HepG2 (cell line): ENCODE results near the gene UTP20. TPM values are rescaled to one million over a fixed set of nuclear protein-coding genes. Genes with fewer than 3 reads are reported as not detected.

Experiments used
- ATAC-seq: fragments of 200-7000 bp; cut with Tn5 transposase; 3 replicates; pipeline ENCODE4 v1.9.1; 2020; ENCODE audit warnings: mild to moderate bottlenecking, moderate library complexity
- BruUV-seq: library from RNA; stranded (reverse); fragments of 400-500 nt; replicated peaks from 2 replicates; lab custom pipeline; 2021; lab: Mats Ljungman, UMichigan
- CTCF ChIA-PET: fragments of 300-600 bp; formaldehyde crosslinking; extraction: SDS; loops from one replicate; lab custom pipeline; 2021; ENCODE audit warnings: low total read pairs, inconsistent platforms, low intra/inter-chr PET ratio; lab: Yijun Ruan, JAX
- POLR2A ChIA-PET: fragments of 350-600 bp; sonication (Branson Sonifier 250); formaldehyde crosslinking; loops from one replicate; lab custom pipeline; 2020; ENCODE audit warnings: antibody characterized with exemption, inconsistent platforms; lab: Yijun Ruan, JAX
- DNase-seq: peaks from one replicate; pipeline ENCODE4 v3.0.0-alpha.2; 2015; ENCODE audit warnings: low spot score
- FAIRE-seq: peaks from 3 replicates; lab custom pipeline; 2011; peaks lifted over from hg19 to GRCh38; lab: Jason Lieb, UNC
- H2AFZ ChIP-seq: one replicate; pipeline ENCODE4 v1.6.1; 2011; ENCODE audit warnings: low read length, inconsistent platforms
- H3K27ac ChIP-seq: fragments of 300-600 bp; 3 replicates; pipeline ENCODE4 v1.8.0; 2011; ENCODE audit warnings: mixed run types, mild to moderate bottlenecking, mixed read lengths, low read length, inconsistent platforms; ENCODE audit not compliant: insufficient read depth; ENCODE audit errors: extremely low read length
- H3K27me3 ChIP-seq, 2 experiments: fragments of 200-600 bp in 1 of 2; 2 replicates in 1 of 2; 3 replicates in 1 of 2; pipeline versions ENCODE4 v1.6.0 to v1.8.0; 2011; ENCODE audit warnings: low read length in 2 of 2, mild to moderate bottlenecking in 2 of 2, moderate library complexity in 2 of 2, inconsistent platforms in 1 of 2; ENCODE audit not compliant: insufficient read depth in 2 of 2, control insufficient read depth in 1 of 2
- H3K36me3 ChIP-seq, 2 experiments: fragments of 200-600 bp in 1 of 2; replicated peaks in 1 of 2; 2 replicates in 1 of 2; 3 replicates in 1 of 2; pipeline versions ENCODE4 v1.5.1 to v1.8.0; 2011; ENCODE audit warnings: low read length in 2 of 2, inconsistent platforms in 1 of 2; ENCODE audit not compliant: insufficient read depth in 2 of 2, control insufficient read depth in 1 of 2
- H3K4me1 ChIP-seq: 2 replicates; pipeline ENCODE4 v1.5.1; 2012; ENCODE audit warnings: low read length, inconsistent platforms; ENCODE audit not compliant: insufficient read depth
- H3K4me2 ChIP-seq: 2 replicates; pipeline ENCODE4 v1.6.0; 2011; ENCODE audit warnings: low read depth, low read length, inconsistent platforms
- H3K4me3 ChIP-seq, 3 experiments: fragments of 200-600 bp in 1 of 3; sonication (generic), shearing (Covaris generic) in 1 of 3; replicated peaks in 1 of 3; 2 replicates each; pipeline ENCODE4 v1.5.1; 2011 to 2016; ENCODE audit warnings: low read length in 3 of 3, inconsistent platforms in 2 of 3, low read depth in 2 of 3, mild to moderate bottlenecking in 2 of 3, control low read depth in 1 of 3, mixed read lengths in 1 of 3; ENCODE audit not compliant: insufficient read depth in 1 of 3
- H3K79me2 ChIP-seq: one replicate; pipeline ENCODE4 v1.6.1; 2011; ENCODE audit warnings: low read length, inconsistent platforms; ENCODE audit not compliant: insufficient read depth
- H3K9ac ChIP-seq: 2 replicates; pipeline ENCODE4 v1.6.0; 2011; ENCODE audit warnings: mild to moderate bottlenecking, low read depth, low read length, inconsistent platforms; ENCODE audit not compliant: insufficient read depth
- H3K9me3 ChIP-seq: 2 replicates; pipeline ENCODE4 v1.5.1; 2012; ENCODE audit warnings: mild to moderate bottlenecking, low read length
- H4K20me1 ChIP-seq: 2 replicates; pipeline ENCODE4 v1.6.0; 2011; ENCODE audit warnings: inconsistent platforms, mild to moderate bottlenecking, low read length, moderate library complexity; ENCODE audit not compliant: insufficient read depth
- DMAP1 ChIP-seq: IDR thresholded peaks from 2 replicates; pipeline ENCODE4 v1.6.1; 2016
- ETV5 ChIP-seq: IDR thresholded peaks from 2 replicates; pipeline ENCODE4 v1.6.1; 2018; ENCODE audit warnings: missing biosample characterization, missing genetic modification reagents, inconsistent platforms, borderline replicate concordance
- HDAC2 ChIP-seq: sonication (generic); formaldehyde crosslinking; IDR thresholded peaks from 2 replicates; pipeline ENCODE4 v1.4.0; 2020; ENCODE audit warnings: missing genetic modification reagents
- MLLT10 ChIP-seq: sonication (generic); formaldehyde crosslinking; IDR thresholded peaks from 2 replicates; pipeline ENCODE4 v1.4.0; 2020; ENCODE audit warnings: missing genetic modification reagents
- NFIC ChIP-seq: IDR thresholded peaks from 2 replicates; pipeline ENCODE4 v1.6.1; 2012; ENCODE audit warnings: mild to moderate bottlenecking, low read length, inconsistent platforms
- NR1H2 ChIP-seq: sonication (generic); formaldehyde crosslinking; IDR thresholded peaks from 2 replicates; pipeline ENCODE4 v1.8.1; 2022; ENCODE audit warnings: low read depth, missing genetic modification reagents, borderline replicate concordance
- SRSF9 ChIP-seq: fragments of 200-400 bp; formaldehyde crosslinking; IDR thresholded peaks from 2 replicates; pipeline ENCODE4 v1.6.1; 2018; ENCODE audit warnings: borderline replicate concordance, mild to moderate bottlenecking, low read depth, low read length; ENCODE audit not compliant: insufficient read depth, poor library complexity, severe bottlenecking
- TFE3 ChIP-seq: IDR thresholded peaks from 2 replicates; pipeline ENCODE4 v1.6.1; 2016
- ZNF264 ChIP-seq: sonication (generic); formaldehyde crosslinking; IDR thresholded peaks from 2 replicates; pipeline ENCODE4 v1.4.0; 2020; ENCODE audit warnings: missing genetic modification reagents
- ZNF451 ChIP-seq: sonication (generic); formaldehyde crosslinking; IDR thresholded peaks from 2 replicates; pipeline ENCODE4 v1.5.0; 2020; ENCODE audit warnings: mild to moderate bottlenecking, missing genetic modification reagents
- ZNF550 ChIP-seq: sonication (generic); formaldehyde crosslinking; IDR thresholded peaks from 2 replicates; pipeline ENCODE4 v1.4.0; 2020; ENCODE audit warnings: mild to moderate bottlenecking, missing genetic modification reagents, borderline replicate concordance
- ZNF737 ChIP-seq: sonication (generic); formaldehyde crosslinking; IDR thresholded peaks from 2 replicates; pipeline ENCODE4 v1.5.0; 2020; ENCODE audit warnings: missing genetic modification reagents, mild to moderate bottlenecking, borderline replicate concordance
- ZNF777 ChIP-seq: sonication (generic); formaldehyde crosslinking; IDR thresholded peaks from 2 replicates; pipeline ENCODE4 v1.4.0; 2020; ENCODE audit warnings: missing genetic modification reagents
- ZSCAN12 ChIP-seq: sonication (generic); formaldehyde crosslinking; IDR thresholded peaks from 2 replicates; pipeline ENCODE4 v1.9.0; 2021; ENCODE audit warnings: mild to moderate bottlenecking, missing genetic modification reagents
- ZSCAN9 ChIP-seq: IDR thresholded peaks from 2 replicates; pipeline ENCODE4 v1.6.1; 2016; ENCODE audit warnings: borderline replicate concordance
- WGBS: methylation state at CpG from one replicate; pipeline ENCODE4 v1.1.6; 2017; ENCODE audit warnings: low lambda C conversion rate; 5-methylcytosine and 5-hydroxymethylcytosine counted together
- in situ Hi-C: cut with HindIII; loops from 2 replicates; pipeline ENCODE4 v1.10.0; 2017; ENCODE audit warnings: low pct_unique_long_range_greater_than_20kb; ENCODE audit not compliant: extremely low pct_ligation_motif_present
- intact Hi-C: fragments of 100-400 bp; cut with micrococcal nuclease; formaldehyde crosslinking; loops from one replicate; pipeline ENCODE4 v1.10.0; 2022; ENCODE audit not compliant: unreplicated experiment
- polyA plus RNA-seq, 8 experiments: library from polyadenylated mRNA; depleted of rRNA in 3 of 8; stranded (reverse) in 7 of 8; unstranded in 1 of 8; fragments of >200 nt; fragmentation: Illumina TruSeq in 4 of 8; extraction: Trizol in 4 of 8; gene quantifications; 2 replicates each; pipeline versions ENCODE4 v1.2.1 to v1.2.3, GENCODE V29; 2011 to 2016; ENCODE audit warnings: low read depth in 4 of 8, missing spikeins in 1 of 8, mixed read lengths in 1 of 8; ENCODE audit not compliant: insufficient read depth in 1 of 8
- total RNA-seq, 5 experiments: library from RNA; depleted of rRNA; stranded (reverse); fragments of >200 nt; fragmentation: Illumina TruSeq; extraction: Trizol; gene quantifications; 2 replicates each; pipeline ENCODE4 v1.2.3, GENCODE V29; 2016; ENCODE audit warnings: low read depth in 1 of 5
- TF ChIP-seq, protein P1 (sequence below): sonication (generic); formaldehyde crosslinking; IDR thresholded peaks from 2 replicates; pipeline ENCODE4 v1.4.0; 2020; ENCODE audit warnings: mild to moderate bottlenecking, missing genetic modification reagents
- TF ChIP-seq, protein P2 (sequence below): sonication (generic); formaldehyde crosslinking; IDR thresholded peaks from 2 replicates; pipeline ENCODE4 v1.4.0; 2020; ENCODE audit warnings: missing genetic modification reagents
- TF ChIP-seq, protein P3 (sequence below): sonication (generic); formaldehyde crosslinking; IDR thresholded peaks from 2 replicates; pipeline ENCODE4 v1.4.0; 2020; ENCODE audit warnings: missing genetic modification reagents, mild to moderate bottlenecking, borderline replicate concordance

The UTP20 gene
- total and polyA plus RNA-seq, 2 of the 13 experiments (the other 11 are each of a cell fraction or from before 2014, with no cell fraction given), result 9.0 to 38.5 TPM

DNA sequence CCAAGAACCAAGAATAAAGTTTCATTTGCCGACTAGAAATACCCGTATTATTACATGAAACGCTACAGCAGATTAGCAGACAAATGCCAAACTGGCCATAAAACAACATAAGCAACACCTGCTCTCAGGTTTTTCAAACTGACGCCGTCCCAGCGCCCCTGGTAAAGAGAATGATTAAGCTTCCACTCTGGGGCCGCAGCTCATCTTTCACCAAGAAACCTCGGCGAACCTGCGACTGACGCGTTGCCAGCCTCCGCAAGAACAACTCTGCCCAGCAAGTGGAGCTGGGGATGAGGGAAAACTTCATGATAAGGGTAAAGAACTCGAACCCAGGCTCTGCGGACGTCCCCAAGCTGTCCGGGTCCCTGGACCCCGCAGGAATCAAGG is 127.1 kb downstream of the UTP20 start (continued):
- TF ChIP-seq, protein P1, sequence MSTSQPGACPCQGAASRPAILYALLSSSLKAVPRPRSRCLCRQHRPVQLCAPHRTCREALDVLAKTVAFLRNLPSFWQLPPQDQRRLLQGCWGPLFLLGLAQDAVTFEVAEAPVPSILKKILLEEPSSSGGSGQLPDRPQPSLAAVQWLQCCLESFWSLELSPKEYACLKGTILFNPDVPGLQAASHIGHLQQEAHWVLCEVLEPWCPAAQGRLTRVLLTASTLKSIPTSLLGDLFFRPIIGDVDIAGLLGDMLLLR (CRISPR knock-in tag), result no peak
- TF ChIP-seq MLLT10 (CRISPR knock-in tag) (no peak), ZNF550 (CRISPR knock-in tag) (no peak), ZNF451 (no peak), NFIC (no peak)

DNA sequence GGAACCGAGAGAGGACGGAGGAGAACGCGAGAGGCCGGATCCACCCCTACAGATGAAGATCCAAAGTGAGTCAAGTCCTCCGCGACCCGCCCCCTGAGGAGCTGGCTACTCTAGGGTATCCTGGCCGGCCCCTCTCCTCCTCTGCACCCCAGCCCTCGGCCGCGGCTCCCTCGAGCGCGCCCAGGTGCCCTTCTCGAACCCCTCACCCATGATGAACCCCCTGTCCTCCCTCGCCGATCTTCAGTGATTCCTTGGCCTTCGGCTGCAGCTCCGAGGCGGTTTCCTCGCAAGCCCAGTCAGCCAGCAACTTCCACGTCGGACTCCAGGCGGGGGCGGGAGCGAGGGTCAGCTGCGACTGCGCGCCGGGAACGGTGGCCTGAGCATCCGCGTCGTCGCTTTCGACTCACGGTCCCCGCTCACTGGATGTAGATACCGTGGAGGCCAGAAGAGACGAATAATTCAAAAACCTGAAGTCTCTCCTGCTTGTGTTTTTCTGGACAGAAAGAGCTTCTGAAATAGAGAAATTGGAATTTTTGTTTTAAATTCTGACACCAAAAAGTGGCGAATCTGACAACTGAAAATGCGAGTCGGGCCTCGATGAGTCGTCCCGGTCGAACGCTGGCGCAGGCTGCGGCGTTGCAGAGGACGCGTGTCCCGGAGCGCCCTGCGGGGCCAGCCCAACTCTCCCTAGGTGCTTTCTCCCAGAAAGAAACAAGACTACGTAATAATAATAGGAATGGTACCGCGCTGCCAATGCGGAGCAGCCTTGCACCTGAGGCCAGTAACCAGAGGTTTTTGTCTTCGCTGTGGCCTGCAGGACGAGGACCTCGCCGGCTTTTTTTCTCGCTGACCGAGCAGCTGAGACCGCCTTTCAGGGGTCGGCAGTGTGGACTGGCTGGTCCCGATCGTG is 127.8 kb downstream of the UTP20 start, which contains the start of gene ARL1:
Gene ARL1 (minus strand): TSS at position 337 of the 910 bp plus-strand sequence. CDS start 127 bp downstream, at position 210.
- no peak for FAIRE-seq
- peak; percentile 6; the same call in 1 of the 2 replicates for TF ChIP-seq ETV5 (CRISPR knock-in tag)
- no peak for TF ChIP-seq ZNF737 (CRISPR knock-in tag)
- 0 out of 2 replicates have a peak, but pooled peaks have one; percentile 16 for TF ChIP-seq NR1H2
- TF ChIP-seq, protein P2, sequence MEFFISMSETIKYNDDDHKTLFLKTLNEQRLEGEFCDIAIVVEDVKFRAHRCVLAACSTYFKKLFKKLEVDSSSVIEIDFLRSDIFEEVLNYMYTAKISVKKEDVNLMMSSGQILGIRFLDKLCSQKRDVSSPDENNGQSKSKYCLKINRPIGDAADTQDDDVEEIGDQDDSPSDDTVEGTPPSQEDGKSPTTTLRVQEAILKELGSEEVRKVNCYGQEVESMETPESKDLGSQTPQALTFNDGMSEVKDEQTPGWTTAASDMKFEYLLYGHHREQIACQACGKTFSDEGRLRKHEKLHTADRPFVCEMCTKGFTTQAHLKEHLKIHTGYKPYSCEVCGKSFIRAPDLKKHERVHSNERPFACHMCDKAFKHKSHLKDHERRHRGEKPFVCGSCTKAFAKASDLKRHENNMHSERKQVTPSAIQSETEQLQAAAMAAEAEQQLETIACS (CRISPR knock-in tag), result no peak
- TF ChIP-seq, protein P3, sequence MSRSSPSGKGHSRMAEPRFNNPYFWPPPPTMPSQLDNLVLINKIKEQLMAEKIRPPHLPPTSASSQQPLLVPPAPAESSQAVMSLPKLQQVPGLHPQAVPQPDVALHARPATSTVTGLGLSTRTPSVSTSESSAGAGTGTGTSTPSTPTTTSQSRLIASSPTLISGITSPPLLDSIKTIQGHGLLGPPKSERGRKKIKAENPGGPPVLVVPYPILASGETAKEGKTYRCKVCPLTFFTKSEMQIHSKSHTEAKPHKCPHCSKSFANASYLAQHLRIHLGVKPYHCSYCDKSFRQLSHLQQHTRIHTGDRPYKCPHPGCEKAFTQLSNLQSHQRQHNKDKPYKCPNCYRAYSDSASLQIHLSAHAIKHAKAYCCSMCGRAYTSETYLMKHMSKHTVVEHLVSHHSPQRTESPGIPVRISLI (CRISPR knock-in tag), result no peak; the same call in 1 of the 2 replicates
- TF ChIP-seq DMAP1 (CRISPR knock-in tag), result peak; percentile 89
- peak; percentile 94 for TF ChIP-seq ZSCAN12 (CRISPR knock-in tag)
- TF ChIP-seq ZNF777 (CRISPR knock-in tag), result peak; percentile 43
- no peak; the same call in 1 of the 2 replicates for TF ChIP-seq ZNF264 (CRISPR knock-in tag)
- TF ChIP-seq ZSCAN9 (CRISPR knock-in tag), result peak; percentile 24; the same call in 1 of the 2 replicates
- TF ChIP-seq HDAC2 (CRISPR knock-in tag), result peak; percentile 45
- no peak for TF ChIP-seq SRSF9
- no peak; the same call in 1 of the 2 replicates for TF ChIP-seq TFE3

More for the DNA sequence above, 127.8 kb downstream of the UTP20 start, which contains the start of gene ARL1:
- H3K79me2 ChIP-seq, result peaks cover 46% of the 10 kb centered on the region
- no TSS peak for BruUV-seq
- DNase-seq, result peak; percentile 79
- peaks cover 26% of the 10 kb centered on the region for H3K4me1 ChIP-seq
- 0 out of 2 replicates have a peak, but pooled peaks cover 3% of the 10 kb centered on the region for H4K20me1 ChIP-seq
- intact Hi-C loops, result loop anchor here (5.0 kb wide), 1 partner anchor 425 kb away; the partner anchor contains the start of gene GNPTAB
- no peaks in the 10 kb centered on the region; a peak in 1 of 5 replicates for H3K27me3 ChIP-seq
- WGBS, result under 1% methylated on average over 52 of the region's 71 CpGs
- ChIA-PET POLR2A (interaction anchor here (0.7 to 1.5 kb wide), 3 partner anchors 9 to 291 kb away, joined by 3 to 5 read pairs (median 4); no protein-coding TSS in a partner anchor), CTCF (no interaction called here)
- peaks cover 0 to 8% of the 10 kb centered on the region in 2 experiments; a peak in 2 of 5 replicates for H3K36me3 ChIP-seq
- H3K27ac ChIP-seq, result peak within 1 kb of the TSS; percentile 81
- peak within 1 kb of the TSS; percentile 80 for H3K4me2 ChIP-seq
- peak within 1 kb of the TSS; percentile 70 for H2AFZ ChIP-seq
- no peaks in the 10 kb centered on the region for H3K9me3 ChIP-seq
- in situ Hi-C loops, result loop anchor here (25.0 kb wide), 1 partner anchor 355 kb away; no protein-coding TSS in a partner anchor
- peak; percentile 94 for ATAC-seq
- H3K9ac ChIP-seq, result peak within 1 kb of the TSS; percentile 91
- peak within 1 kb of the TSS; percentile 71 to 93 (median 91) for H3K4me3 ChIP-seq
